Suprapubic skin (tissue), 4 donors: ENCODE data around the gene IL7R.

Source experiments
- POLR2A ChIP-seq, 2 donors: fragments of 450-650 bp; IDR thresholded peaks; one replicate each; pipeline ENCODE4 v1.6.1; 2017; ENCODE audit warnings: antibody characterized with exemption in 2 of 2, mild to moderate bottlenecking in 2 of 2, moderate library complexity in 2 of 2
- POLR2AphosphoS5 ChIP-seq, 3 donors: sonication (generic); formaldehyde crosslinking; IDR thresholded peaks; one replicate each; pipeline ENCODE4 v1.6.1; 2017; ENCODE audit warnings: antibody characterized with exemption in 3 of 3
- TF ChIP-seq, protein P1 (sequence below), 2 donors: fragments of 200-600 bp in 1 of 2; fragments of 450-650 bp in 1 of 2; sonication (generic) in 1 of 2; IDR thresholded peaks; one replicate each; pipeline ENCODE4 v1.5.1; 2016 to 2019; ENCODE audit warnings: antibody characterized with exemption in 2 of 2, mild to moderate bottlenecking in 1 of 2, moderate library complexity in 1 of 2

DNA sequence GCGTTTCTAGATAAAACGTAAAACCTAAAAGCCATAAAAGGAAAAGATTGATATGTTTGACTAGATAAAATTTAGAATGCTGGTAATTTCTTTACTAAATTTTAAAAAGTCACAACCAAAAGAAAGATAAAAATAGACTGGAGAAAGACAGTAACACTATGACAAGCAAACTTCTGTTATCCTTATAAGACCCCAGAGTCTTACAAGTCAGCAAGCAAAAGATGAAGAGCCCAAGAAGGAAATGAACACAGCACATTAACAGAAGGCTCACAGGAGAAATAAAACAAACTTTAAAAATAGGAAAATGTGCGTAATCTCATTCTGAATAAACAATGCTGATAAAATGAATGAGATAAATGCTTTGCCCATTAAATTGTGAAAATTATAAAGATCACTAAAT is 29.7 kb downstream of the IL7R start:
- TF ChIP-seq, protein P1, sequence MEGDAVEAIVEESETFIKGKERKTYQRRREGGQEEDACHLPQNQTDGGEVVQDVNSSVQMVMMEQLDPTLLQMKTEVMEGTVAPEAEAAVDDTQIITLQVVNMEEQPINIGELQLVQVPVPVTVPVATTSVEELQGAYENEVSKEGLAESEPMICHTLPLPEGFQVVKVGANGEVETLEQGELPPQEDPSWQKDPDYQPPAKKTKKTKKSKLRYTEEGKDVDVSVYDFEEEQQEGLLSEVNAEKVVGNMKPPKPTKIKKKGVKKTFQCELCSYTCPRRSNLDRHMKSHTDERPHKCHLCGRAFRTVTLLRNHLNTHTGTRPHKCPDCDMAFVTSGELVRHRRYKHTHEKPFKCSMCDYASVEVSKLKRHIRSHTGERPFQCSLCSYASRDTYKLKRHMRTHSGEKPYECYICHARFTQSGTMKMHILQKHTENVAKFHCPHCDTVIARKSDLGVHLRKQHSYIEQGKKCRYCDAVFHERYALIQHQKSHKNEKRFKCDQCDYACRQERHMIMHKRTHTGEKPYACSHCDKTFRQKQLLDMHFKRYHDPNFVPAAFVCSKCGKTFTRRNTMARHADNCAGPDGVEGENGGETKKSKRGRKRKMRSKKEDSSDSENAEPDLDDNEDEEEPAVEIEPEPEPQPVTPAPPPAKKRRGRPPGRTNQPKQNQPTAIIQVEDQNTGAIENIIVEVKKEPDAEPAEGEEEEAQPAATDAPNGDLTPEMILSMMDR (IDR thresholded peaks at IDR 0.05), result no peak
- TF ChIP-seq POLR2AphosphoS5 (IDR thresholded peaks at IDR 0.05), result no peak
- TF ChIP-seq POLR2A (IDR thresholded peaks at IDR 0.05), result no peak
